Duodenal mucosa (tissue), 2 donors: Measurements from ENCODE around the gene MPRIP.

Experiments
- H3K27ac ChIP-seq: one replicate; pipeline ENCODE4 v1.7.0; 2013; ENCODE audit warnings: low read depth, low read length
- H3K27me3 ChIP-seq, 2 donors: one replicate each; pipeline ENCODE4 v1.7.0; 2013; ENCODE audit warnings: low read length in 2 of 2, control low read depth in 1 of 2; ENCODE audit not compliant: insufficient read depth in 2 of 2, control insufficient read depth in 1 of 2
- H3K36me3 ChIP-seq, 2 donors: one replicate each; pipeline ENCODE4 v1.7.0; 2013; ENCODE audit warnings: low read length in 2 of 2, control low read depth in 1 of 2; ENCODE audit not compliant: insufficient read depth in 2 of 2, control insufficient read depth in 1 of 2
- H3K4me1 ChIP-seq, 2 donors: one replicate each; pipeline ENCODE4 v1.7.0; 2013; ENCODE audit warnings: low read length in 2 of 2, control low read depth in 1 of 2; ENCODE audit not compliant: insufficient read depth in 2 of 2, control insufficient read depth in 1 of 2
- H3K4me3 ChIP-seq, 2 donors: one replicate each; pipeline ENCODE4 v1.7.0; 2013; ENCODE audit warnings: low read length in 2 of 2, low read depth in 1 of 2
- H3K9ac ChIP-seq, 2 donors: one replicate each; pipeline ENCODE4 v1.7.0; 2013; ENCODE audit warnings: low read length in 2 of 2, low read depth in 1 of 2
- H3K9me3 ChIP-seq, 2 donors: one replicate each; pipeline ENCODE4 v1.7.0; 2013; ENCODE audit warnings: low read length in 2 of 2, control low read depth in 1 of 2; ENCODE audit not compliant: control insufficient read depth in 1 of 2

Gene MPRIP

GRCh38 chr17:17170346-17170985 is 128.2 kb downstream of the MPRIP start:
- H3K27ac ChIP-seq: no peak overlapping the region

DNA sequence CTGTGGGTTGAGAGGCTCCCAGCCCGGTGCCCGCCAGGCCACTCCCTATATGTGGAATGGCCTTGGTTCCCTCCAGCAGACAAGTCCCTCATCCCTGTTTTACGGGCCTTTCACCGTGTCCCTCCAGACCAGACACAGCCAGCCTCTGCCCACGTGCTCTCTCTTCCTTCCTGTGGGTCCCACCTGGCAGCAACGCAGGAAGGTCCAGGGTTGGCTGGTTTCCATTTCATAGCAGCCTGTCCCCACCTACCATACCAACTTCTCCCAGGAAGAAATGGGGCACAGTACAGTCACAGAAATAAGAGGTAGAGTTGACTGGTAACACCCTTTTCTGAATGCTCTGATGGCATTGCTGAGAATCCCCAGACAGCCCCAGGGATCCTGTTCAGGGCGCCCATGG is 128.9 kb downstream of the MPRIP start:
- Histone ChIP-seq H3K27me3 (no peaks in the 10 kb centered on the region), H3K36me3 (peaks cover 50 to 91% of the 10 kb centered on the region in 2 donors), H3K4me3 (no peak overlapping the region), H3K9me3 (no peaks in the 10 kb centered on the region), H3K9ac (no peak overlapping the region), H3K27ac (no peak overlapping the region), H3K4me1 (no peaks in the 10 kb centered on the region)

More at GRCh38 chr17:17170346-17170985, 128.2 kb downstream of the MPRIP start:
- no peak overlapping the region for H3K9ac ChIP-seq
- H3K9me3 ChIP-seq: no peaks in the 10 kb centered on the region
- H3K4me1 ChIP-seq: no peaks in the 10 kb centered on the region
- H3K36me3 ChIP-seq: peaks cover 52 to 91% of the 10 kb centered on the region in 2 donors
- H3K4me3 ChIP-seq: no peak overlapping the region
- no peaks in the 10 kb centered on the region for H3K27me3 ChIP-seq

GRCh38 chr17:17172001-17172939 is 130.0 kb downstream of the MPRIP start:
- Histone ChIP-seq H3K9me3 (no peaks in the 10 kb centered on the region), H3K27me3 (no peaks in the 10 kb centered on the region), H3K36me3 (peaks cover 49 to 91% of the 10 kb centered on the region in 2 donors), H3K4me3 (no peak overlapping the region), H3K9ac (no peak overlapping the region), H3K4me1 (no peaks in the 10 kb centered on the region), H3K27ac (no peak overlapping the region)

GRCh38 chr17:17172990-17173389 is 130.7 kb downstream of the MPRIP start:
- H3K4me3 ChIP-seq: no peak overlapping the region
- H3K9ac ChIP-seq: no peak overlapping the region
- no peaks in the 10 kb centered on the region for H3K4me1 ChIP-seq
- H3K27ac ChIP-seq: no peak overlapping the region
- no peaks in the 10 kb centered on the region for H3K9me3 ChIP-seq
- no peaks in the 10 kb centered on the region for H3K27me3 ChIP-seq
- peaks cover 48 to 91% of the 10 kb centered on the region in 2 donors for H3K36me3 ChIP-seq

DNA sequence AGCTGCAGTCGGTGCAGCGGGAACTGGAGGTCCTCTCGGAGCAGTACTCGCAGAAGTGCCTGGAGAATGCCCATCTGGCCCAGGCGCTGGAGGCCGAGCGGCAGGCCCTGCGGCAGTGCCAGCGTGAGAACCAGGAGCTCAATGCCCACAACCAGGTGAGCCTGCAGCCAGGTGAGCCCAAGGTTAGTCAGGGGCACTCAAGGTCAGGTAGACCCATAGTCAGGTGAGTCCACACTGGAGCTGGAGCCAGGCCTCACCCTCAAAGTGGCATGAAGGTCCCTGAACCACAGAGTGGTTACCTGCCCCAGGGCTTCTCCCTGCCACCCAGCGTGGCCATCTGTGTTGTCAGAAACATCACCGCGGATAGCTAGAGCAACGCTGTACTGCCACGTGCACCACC is 131.7 kb downstream of the MPRIP start:
- Histone ChIP-seq H3K36me3 (peaks cover 45 to 91% of the 10 kb centered on the region in 2 donors), H3K9ac (no peak overlapping the region), H3K4me1 (no peaks in the 10 kb centered on the region), H3K27me3 (no peaks in the 10 kb centered on the region), H3K4me3 (no peak overlapping the region), H3K9me3 (no peaks in the 10 kb centered on the region), H3K27ac (no peak overlapping the region)

DNA sequence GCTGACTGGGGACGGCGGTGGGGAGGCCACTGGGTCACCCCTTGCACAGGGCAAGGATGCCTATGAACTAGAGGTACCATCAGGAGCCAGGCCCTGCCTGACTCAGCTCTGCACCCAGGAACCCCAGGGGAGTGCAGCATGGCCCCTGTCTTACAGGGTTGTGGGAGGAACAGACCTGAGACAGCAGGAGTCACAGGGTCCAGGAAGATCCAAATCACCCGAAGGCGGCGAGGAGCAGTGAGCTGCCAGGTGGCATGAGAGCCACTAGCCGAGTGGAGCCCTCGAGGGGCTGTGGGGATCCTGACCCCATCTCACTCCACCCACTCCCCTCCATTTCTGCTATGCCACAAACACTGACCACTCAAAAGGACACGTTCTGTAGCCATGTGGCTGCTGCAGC is 133.1 kb downstream of the MPRIP start:
- Histone ChIP-seq H3K4me3 (no peak overlapping the region), H3K27me3 (no peaks in the 10 kb centered on the region), H3K9ac (no peak overlapping the region), H3K9me3 (no peaks in the 10 kb centered on the region), H3K27ac (no peak overlapping the region), H3K4me1 (no peaks in the 10 kb centered on the region), H3K36me3 (peaks cover 43 to 92% of the 10 kb centered on the region in 2 donors)

DNA sequence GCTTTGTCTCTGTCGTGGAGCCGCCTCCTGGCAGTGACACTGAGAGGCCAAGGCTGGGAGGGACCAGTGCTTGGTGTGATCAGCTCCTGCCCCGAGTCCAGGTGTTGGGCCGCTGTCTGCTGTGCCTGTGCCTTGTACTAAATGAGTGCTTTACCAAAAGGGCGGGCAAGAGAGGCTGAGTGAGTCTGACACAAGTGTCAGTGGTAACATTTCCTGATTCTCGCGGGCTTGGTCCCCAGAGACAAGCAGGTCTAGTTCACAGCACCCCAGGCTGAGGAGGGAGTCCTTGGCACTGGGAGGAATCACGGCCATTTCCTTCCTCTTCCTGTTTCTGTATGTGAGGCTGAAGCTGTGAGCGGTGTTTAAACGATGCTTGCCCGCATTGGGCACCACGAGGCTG is 133.7 kb downstream of the MPRIP start:
- no peaks in the 10 kb centered on the region for H3K27me3 ChIP-seq
- H3K27ac ChIP-seq: no peak overlapping the region
- H3K9me3 ChIP-seq: no peaks in the 10 kb centered on the region
- peaks cover 49 to 96% of the 10 kb centered on the region in 2 donors for H3K36me3 ChIP-seq
- H3K4me3 ChIP-seq: no peak overlapping the region
- H3K4me1 ChIP-seq: no peaks in the 10 kb centered on the region
- no peak overlapping the region for H3K9ac ChIP-seq

GRCh38 chr17:17176341-17176740 is 134.1 kb downstream of the MPRIP start:
- Histone ChIP-seq H3K4me3 (no peak overlapping the region), H3K27ac (no peak overlapping the region), H3K27me3 (no peaks in the 10 kb centered on the region), H3K36me3 (peaks cover 49 to 96% of the 10 kb centered on the region in 2 donors), H3K9me3 (no peaks in the 10 kb centered on the region), H3K4me1 (no peaks in the 10 kb centered on the region), H3K9ac (no peak overlapping the region)

DNA sequence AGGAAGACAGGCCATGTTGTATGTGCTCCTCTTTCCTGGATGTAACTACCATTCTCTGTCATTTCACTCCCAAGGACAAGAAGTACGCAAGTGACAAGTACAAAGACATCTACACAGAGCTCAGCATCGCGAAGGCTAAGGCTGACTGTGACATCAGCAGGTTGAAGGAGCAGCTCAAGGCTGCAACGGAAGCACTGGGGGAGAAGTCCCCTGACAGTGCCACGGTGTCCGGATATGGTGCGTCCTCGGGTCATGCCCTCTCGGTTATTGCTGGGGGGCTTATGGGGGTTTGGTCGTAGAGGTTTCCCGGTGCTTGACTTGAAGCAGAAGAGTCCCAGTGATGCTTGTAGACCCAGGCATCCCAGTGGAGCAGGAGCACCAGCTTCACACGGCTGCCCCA is 134.9 kb downstream of the MPRIP start:
- H3K9ac ChIP-seq: no peak overlapping the region
- H3K4me1 ChIP-seq: no peaks in the 10 kb centered on the region
- H3K36me3 ChIP-seq: peaks cover 47 to 96% of the 10 kb centered on the region in 2 donors
- no peaks in the 10 kb centered on the region for H3K27me3 ChIP-seq
- no peak overlapping the region for H3K27ac ChIP-seq
- no peaks in the 10 kb centered on the region for H3K9me3 ChIP-seq
- H3K4me3 ChIP-seq: no peak overlapping the region

DNA sequence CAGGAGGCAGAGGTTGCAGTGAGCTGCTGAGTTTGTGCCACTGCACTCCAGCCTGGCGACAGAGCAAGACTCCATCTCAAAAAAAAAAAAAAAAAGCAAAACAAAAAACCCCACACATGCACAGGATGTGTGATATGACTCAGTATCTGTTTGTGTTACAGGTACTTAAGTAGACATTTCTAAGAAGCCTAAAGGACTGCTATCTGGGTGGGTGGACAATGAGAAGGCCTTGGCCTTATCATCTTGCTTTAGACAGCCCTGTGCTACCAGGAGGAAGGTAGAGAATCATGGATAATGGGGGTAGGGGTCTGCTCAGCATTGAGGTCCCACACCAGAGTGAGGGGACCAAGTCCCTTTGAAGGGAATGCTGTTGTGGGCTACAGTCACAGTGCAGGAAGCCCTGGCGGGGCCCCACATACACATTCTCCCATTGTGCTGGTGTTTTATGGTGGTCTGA is 137.1 kb downstream of the MPRIP start:
- Histone ChIP-seq H3K27ac (no peak overlapping the region), H3K9me3 (no peaks in the 10 kb centered on the region), H3K4me3 (no peak overlapping the region), H3K36me3 (peaks cover 41 to 94% of the 10 kb centered on the region in 2 donors), H3K4me1 (no peaks in the 10 kb centered on the region), H3K9ac (no peak overlapping the region), H3K27me3 (no peaks in the 10 kb centered on the region)
